Measurements from ENCODE around the gene PCSK9. TPM values are rescaled to one million over a fixed set of nuclear protein-coding genes. Genes with fewer than 3 reads are reported as not detected.
"Not testable (repeated sequence)": the region's sequence is repeated elsewhere in the genome, so short reads cannot be mapped to it uniquely, and the experiment has no call there.

Gene PCSK9
- total RNA-seq, 1 donor from 2014 or later: not detected

DNA sequence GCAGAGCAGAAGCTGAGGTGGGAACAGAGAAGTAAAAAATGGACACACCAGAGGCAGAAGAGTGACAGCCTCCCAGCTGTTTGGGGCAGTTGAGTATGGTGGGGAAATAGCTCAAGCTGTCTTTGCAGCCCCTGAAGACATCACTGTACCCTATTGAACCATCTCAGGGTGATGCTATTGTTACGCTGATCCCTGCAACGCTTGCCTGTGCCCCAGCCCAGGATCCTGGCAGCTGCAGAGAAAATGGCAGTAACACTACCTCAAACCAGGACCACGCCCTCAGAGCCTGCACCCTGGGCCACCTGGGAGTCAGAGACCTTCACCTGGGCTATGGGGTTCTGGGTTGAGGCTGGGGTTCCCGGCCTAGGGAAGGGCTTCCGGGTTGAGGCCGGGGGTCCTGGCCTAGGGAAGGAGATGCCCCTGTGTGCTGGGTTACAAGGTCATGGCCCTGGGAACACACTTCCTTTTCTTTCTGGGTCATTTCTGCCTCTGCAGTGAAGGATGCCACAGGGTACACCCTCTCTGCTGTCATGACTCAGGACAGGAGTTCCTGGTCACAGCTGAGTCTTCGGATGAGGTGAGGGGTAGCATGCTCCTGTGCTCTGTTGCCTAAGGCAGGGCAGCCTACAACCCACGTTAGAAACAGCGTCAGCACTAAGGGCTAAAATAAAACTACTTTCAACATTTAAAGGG is 29.0 kb upstream of the PCSK9 start:
- DNase-seq (ENCODE audit: low read depth in 2 of 2): no peak

DNA sequence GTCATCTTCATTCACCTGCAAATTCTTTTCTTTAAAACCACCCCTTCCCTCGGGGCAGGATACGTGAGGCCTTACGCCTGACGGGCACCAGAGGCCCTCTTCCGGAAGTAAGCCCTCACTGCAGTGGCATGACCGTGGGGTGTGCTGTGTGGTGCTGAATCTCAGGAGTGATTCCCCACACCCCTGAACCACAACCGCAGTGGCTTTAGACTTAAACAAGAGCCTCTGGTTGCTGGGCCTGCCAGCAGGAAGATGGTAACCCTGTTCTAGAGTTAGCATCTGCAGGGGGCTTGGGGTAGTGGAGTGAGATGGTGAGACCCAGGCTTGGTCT is 28.5 kb upstream of the PCSK9 start:
- DNase-seq (ENCODE audit: low read depth in 2 of 2): no peak

DNA sequence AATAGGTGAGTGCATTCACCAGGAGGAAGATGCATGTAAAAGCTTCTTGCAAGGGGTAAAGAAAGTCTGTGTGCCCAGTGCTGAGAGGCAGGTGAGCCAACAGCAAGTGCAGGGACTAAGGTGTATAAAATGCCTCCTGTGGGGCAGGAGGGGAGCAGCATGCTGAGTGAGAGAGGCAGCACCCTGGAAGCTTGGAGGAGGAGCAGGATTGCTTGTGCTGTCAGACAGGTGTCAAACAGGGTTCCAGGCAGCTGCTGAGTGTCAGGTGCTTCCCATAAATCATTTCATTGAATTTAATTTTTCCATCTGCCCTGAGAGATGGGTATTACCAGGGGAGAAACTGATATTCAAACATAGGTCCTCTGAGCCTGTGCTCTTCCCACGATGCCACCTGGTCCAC is 26.7 kb upstream of the PCSK9 start:
- DNase-seq (ENCODE audit: low read depth in 2 of 2): no peak

DNA sequence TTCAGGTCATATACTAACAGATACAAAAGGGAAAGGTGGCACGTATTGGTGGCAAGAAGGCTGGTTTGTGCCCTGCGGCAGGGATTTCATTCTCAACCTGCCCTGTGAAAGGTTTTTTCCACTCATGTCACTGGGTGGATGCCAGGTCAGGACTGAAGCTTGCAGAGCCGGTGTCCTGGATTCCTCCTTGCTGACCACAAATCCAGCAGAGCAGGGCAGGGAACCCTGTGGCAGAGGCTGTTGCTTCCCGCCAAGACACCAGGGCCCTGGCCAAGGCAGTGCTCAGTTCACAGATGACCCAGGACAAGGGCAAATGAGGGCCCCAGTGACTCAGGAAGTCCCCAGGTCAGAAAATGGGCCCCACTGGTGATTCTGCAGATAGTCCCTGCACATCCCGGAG is 24.2 kb upstream of the PCSK9 start:
- DNase-seq (ENCODE audit: low read depth in 2 of 2): no peak

DNA sequence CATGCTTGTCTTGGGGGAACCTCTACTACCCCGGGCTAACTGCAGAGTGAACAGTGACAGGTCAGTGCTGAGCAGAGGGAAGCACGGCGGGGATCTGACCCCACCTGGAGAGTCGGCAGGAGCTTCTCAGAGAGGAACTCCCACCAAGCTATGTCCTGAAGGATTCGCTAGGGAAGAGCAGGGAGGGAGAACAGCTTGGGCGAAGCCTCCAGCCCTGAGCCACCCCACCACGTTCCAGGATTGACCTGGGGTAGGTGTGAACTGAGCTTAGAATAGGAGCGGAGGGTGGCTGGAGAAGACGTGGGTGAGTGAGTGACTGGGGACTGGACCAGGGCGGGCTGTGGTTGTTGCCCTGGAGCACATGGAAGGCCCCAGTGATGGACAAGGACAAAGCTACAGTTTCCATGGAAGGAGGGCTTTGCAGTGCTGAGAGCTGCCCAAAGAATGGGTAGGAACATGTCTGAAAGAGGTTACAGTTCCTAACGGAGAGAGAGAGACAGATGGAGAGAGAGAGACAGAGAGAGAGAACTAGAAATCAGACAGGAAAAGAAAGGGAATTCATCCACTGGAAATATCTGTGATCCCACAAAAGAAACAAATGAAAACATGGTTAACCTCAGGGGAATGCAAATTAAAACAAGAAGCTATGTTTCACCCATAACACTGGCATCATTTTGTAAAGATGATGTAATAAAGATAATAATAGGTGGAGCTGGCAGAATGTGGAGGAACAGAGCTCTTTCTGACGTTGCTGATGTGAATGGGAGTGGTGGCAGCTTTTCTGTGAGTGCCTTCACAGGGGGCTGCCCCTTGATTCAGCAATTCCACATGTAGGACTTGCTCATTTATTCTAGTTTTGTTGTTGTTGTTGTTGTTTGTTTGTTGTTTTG is 23.4 kb upstream of the PCSK9 start:
- no peak for DNase-seq (ENCODE audit: low read depth in 2 of 2)

DNA sequence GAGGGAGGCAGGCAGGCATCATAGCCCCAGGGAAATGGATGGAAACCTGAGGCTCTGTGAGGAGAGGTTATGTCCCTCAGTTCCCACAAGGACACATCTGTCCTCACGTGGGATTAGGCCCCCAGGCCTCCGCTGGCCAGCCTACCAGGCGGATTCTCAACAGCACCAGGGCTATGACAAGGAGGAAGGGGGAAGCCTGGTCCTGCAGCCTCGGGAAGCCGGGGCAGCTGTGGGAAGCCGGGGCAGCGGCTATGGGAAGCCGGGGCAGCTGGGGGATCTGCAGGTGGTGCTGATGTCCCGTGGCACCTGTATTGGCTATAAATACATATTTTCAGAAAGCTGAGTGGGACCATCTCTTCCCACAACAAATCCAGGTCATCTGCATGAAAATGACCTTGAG is 21.0 kb upstream of the PCSK9 start:
- no peak for DNase-seq (ENCODE audit: low read depth in 2 of 2)

DNA sequence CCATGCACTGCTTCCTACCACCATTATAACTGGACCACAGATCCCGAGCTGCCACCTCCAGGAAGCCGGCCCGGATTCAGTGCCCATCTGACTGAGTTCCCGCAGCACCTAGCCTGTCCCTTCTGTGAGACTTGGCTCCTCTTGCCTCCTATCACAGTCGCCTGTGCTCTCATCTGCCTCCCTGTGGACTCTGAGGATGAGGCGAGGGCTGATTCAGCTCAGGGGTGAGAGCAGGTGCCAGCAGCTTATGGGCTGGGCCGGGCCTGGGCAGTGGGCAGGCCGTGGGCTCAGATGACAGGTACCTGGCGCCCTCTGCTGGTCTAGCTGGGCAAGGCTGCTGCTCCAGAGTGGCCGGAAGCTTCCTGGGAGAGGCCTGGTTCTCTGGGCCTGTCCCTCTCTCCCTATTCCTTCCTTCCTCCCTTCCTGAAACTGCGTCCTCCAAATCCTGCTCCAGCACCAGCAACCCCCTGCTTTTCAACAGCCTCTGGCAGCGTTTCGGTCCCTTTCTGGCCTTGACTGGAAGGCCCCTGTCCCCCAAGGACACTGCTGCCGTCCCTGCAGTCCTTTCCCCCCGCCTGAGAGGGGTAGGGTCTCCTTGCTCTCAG is 17.3 kb upstream of the PCSK9 start:
- peak; percentile 77 to 88 for DNase-seq (ENCODE audit: low read depth in 2 of 2)

DNA sequence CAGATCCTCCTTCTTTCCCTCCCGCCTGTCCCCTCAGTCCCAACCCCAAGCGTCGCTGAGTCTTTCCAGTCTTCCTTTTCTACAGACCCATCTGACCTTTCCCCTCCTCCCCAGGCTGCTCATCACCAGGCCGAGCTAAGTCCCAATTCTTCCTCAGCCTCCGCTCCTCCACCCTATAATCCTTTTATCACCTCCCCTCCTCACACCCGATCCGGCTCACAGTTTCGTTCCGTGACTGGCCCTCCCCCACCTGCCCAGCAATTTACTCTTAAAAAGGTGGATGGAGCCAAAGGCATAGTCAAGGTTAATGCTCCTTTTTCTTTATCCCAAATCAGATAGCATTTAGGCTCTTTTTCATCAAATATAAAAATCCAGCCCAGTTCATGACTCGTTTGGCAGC is 15.2 kb upstream of the PCSK9 start:
- DNase-seq (ENCODE audit: low read depth in 2 of 2): not testable (repeated sequence)

DNA sequence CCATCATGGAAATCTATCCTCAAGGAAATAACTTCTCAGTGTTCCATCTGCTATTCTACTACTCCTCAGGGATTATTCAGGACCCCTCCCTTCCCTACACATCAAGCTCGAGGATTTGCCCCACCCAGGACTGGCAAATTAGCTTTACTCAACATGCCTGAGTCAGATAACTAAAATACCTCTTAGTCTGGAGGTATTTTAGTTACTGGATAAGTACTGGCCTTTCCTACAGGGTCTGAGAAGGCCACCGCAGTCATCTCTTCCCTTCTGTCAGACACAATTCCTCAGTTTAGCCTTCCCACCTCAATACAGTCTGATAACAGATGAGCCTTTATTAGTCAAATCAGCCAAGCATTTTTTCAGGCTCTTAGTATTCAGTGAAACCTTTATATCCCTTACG is 12.7 kb upstream of the PCSK9 start:
- not testable (repeated sequence) for DNase-seq (ENCODE audit: low read depth in 2 of 2)

DNA sequence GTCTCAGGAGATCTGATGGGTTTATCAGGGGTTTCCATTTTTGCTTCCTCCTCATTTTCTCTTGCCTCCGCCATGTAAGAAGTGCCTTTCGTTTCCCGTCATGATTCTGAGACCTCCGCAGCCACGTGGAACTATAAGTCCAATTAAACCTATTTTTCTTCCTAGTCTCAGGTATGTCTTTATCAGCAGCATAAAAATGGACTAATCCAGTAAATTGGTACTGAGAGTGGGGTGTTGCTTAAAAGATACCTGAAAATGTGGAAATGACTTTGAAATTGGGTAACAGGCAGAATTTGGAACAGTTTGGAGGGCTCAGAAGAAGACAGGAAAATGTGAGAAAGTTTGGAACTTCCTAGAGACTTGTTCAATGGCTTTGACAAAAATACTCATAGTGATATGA is 8.2 kb upstream of the PCSK9 start:
- not testable (repeated sequence) for DNase-seq (ENCODE audit: low read depth in 2 of 2)

DNA sequence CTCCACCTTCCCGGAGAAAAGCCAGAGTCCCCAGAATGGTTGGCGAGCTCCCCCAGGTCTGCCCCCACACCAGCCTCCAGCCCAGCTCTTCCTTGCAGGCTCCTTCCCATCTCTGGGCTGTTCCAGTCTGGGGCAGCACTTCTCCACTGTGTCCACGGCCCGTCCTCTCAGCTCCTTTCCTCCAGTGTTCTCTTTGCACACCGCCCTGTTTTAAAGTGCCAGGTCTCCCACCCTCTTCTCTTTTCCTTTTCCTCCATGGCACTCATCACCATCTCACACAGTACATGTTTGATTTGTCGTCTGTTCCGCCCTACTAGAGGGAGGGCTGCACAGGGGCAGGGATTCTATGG is 6.1 kb upstream of the PCSK9 start:
- no peak for DNase-seq (ENCODE audit: low read depth in 2 of 2)

DNA sequence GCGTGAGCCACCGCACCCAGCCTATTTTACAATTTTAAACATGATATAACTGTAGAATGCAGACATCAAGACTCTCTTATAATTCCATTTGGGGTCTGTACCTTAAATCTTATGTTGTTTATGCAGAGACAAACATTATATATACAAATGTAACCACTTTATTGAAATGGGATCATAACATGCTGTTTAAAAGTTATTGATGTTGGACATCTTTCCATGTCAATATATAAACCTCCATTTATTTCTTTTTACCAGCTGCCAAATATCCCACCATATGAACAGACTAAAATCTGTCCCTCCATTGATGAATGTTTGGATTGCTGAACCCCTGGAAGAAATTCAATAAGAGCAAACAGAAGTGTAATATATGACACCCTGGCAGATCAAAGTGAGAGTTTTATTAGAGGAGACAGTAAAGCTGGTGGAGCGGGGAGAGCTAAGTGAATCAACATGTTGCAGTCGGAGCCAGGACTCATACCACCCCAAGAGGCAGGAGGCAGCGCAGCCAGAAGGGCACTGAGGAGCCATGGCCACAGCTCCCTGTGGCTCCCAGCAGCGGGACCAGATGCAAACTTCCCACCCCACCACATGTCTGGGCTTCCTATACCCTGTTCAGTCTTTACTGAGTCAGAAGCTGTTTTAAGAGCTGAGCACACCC is 4.7 kb upstream of the PCSK9 start:
- no peak for DNase-seq (ENCODE audit: low read depth in 2 of 2)

DNA sequence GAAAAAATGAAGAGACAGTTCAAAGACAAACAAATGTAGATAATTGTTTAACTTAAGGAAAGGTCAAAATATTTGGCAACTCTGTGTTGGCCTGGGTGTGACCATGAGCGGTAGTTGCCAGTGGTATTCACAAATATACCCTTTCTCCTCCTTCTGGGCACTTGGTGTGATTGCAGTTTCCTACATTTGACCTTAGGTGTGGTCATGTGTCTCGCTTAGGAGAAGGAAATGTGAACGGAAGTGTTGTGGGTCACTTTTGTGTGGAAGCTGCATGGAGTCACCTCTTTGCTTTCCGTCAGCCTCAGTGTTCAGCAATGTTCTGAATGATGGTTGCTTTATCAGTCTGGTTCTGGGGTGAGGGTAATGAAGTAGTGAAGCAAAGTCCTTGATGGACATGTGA is 3.4 kb upstream of the PCSK9 start:
- DNase-seq (ENCODE audit: low read depth in 2 of 2): no peak

DNA sequence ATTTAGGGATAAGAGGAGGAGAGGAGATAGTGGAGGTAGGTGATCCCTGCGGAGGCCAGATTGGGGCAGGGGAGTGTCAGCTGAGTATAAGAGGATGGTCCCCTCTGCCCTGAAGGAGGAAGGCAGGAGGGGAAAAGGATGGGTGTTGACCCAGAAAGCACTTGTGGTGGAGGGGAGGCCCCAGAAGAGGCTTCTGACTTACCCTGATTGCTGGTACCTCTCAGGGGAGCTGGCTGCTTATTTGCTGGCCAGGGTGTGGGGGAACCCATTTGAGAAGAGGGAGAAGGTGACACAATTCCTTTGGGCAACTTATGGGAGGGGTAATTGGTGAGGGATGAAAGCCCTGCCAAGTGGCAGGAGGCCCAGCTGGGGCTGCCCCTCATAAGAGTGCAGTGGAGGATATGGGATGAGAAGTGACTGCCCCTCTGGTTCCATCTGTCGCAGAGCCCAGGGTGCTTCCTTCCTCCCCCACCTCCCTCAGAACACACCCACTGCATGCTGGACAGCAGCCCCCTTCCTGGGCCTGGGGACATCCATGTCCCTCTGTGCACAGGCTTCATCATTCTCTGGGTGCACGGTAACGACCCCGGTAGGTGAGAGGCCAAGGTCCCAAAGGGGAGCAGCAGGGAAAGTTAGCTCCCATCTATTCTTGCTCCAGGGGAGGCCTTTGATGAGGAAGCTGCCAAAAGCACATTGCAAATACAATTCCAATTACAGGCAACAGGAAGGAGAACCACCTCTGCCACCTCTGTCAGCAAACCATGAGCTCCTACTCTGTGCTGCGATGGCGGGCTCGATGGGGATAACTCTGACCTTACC is 1.4 kb upstream of the PCSK9 start:
- no peak for DNase-seq (ENCODE audit: low read depth in 2 of 2)

DNA sequence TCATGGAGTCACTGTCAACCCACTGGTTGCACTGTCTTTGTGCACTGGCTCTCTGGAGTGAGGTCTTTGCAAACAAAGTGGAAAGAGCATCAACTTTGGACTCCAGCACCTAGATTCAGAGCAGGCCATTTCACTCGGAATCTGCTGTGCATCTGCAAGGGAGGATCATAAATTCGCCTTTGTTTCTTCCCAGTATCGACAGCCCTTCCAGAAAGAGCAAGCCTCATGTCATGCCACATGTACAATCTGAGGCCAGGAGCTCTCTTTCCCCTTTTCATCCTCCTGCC is 853 bp upstream of the PCSK9 start:
- DNase-seq (ENCODE audit: low read depth in 2 of 2): no peak

DNA sequence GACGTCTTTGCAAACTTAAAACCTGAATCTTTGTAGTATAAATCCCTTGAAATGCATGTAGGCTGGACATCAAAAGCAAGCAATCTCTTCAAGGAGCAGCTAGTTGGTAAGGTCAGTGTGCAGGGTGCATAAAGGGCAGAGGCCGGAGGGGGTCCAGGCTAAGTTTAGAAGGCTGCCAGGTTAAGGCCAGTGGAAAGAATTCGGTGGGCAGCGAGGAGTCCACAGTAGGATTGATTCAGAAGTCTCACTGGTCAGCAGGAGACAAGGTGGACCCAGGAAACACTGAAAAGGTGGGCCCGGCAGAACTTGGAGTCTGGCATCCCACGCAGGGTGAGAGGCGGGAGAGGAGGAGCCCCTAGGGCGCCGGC is 390 bp upstream of the PCSK9 start:
- no peak for DNase-seq (ENCODE audit: low read depth in 2 of 2)

DNA sequence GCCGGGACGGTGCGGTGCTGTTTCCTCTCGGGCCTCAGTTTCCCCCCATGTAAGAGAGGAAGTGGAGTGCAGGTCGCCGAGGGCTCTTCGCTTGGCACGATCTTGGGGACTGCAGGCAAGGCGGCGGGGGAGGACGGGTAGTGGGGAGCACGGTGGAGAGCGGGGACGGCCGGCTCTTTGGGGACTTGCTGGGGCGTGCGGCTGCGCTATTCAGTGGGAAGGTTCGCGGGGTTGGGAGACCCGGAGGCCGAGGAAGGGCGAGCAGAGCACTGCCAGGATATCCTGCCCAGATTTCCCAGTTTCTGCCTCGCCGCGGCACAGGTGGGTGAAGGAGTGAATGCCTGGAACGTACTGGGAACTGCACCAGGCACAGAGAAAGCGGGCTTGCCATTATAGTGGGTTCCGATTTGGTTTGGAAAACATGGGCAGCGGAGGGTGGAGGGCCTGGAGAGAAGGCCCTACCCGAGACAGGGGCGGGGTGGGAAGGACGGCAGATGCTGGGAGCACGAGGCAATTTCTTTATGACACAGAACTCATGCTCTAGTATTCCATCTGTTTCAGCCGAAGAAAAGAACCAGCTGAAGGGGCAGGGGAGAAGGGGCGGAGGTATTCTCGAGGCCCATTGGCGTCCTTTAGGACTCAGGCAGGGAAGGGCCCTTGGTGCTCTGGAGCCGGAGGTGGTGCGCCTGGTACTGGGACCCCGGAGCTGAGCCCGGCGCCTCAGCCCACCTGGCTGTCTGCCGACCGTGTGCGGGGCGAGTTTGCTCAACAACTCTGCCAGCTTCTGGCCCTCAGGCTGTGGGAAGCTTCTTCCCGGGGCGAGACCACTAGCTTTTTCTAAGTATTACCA is 960 bp downstream of the PCSK9 start:
- no peak for DNase-seq (ENCODE audit: low read depth in 2 of 2)

DNA sequence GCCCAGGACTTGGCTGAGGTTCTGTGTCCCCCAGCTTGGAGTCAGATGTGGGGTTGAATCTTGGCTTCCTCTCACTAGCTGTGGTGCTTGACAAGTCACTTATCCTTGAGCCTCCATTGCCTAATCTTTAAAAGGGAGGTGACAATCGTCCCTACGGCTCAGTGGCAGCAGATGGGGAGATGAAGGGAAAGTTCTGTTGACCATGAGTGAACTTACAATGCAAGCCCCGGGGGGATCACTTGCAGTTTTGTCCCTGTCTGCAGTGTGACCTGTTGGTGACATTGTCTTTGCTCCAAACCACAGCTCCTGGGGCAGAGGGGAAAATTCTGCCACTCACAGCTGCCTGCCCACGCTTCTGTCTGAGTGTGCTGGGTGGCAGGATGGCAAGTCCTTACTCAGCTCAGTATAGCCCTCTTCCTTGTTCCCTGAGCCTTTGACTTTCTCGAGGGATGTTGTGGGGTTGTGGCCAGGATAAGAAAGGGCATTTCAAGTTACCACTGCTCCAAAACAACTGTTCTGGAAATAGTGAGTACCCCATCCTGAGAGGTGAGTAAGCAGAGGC is 1.7 kb downstream of the PCSK9 start:
- DNase-seq (ENCODE audit: low read depth in 2 of 2): no peak

DNA sequence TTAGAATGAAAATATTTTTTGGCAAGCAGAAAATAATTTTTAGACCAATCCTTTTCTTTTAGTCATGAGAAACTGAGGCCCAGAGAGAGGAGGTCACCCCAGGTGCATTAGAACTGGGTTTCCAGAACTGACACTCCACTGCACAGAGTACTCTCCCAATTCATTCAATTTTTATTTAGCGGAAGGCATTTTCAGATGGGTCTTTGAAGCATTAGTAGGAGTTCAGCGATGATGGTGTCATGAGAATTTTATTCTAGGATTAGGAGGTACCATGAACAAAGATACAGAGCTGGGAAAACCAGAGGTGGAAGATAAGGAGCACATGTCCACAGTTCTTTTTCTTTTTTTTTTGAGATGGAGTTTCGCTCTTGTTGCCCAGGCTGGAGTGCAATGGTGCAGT is 2.3 kb downstream of the PCSK9 start:
- no peak for DNase-seq (ENCODE audit: low read depth in 2 of 2)

DNA sequence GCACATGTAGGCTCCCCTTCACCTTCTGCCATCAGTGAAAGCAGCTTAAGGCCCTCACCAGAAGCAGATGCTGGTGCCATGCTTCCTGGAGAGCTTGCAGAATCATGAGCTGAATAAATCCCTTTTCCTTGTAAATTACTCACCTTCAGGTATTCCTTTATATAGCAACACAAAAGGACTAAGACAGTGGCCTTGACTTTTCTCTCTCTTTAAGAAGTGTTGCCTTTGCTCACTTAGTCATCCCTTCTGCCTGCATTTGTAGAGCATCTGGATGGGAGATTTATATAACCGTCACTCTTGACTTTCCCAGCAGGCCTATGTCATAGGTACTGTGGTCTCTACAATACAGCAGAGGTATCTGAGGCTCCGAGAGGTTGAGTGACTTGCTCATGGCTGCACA is 3.7 kb downstream of the PCSK9 start:
- DNase-seq (ENCODE audit: low read depth in 2 of 2): no peak

DNA sequence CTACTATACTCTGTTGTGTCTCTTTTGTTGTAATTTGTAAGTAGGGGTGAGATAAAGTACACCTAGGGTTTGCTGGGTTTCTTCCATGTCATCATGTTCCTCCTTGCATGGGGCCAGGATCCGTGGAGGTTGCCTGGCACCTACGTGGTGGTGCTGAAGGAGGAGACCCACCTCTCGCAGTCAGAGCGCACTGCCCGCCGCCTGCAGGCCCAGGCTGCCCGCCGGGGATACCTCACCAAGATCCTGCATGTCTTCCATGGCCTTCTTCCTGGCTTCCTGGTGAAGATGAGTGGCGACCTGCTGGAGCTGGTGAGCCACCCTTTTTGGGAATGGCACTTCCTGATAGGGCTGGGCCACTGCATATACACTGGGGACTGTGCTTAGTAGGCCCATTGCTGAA is 4.4 kb downstream of the PCSK9 start:
- no peak for DNase-seq (ENCODE audit: low read depth in 2 of 2)
